Lower lobe of right lung (tissue), 2 donors: Measurements from ENCODE around the gene SLC46A3. TPM values are rescaled to one million over a fixed set of nuclear protein-coding genes. Genes with fewer than 3 reads are reported as not detected.
"Not testable (repeated sequence)": the region's sequence is repeated elsewhere in the genome, so short reads cannot be mapped to it uniquely, and the experiment has no call there.

Experiments
- ATAC-seq, 2 donors: fragments of 200-7000 bp; cut with Tn5 transposase; one replicate each; pipeline ENCODE4 v1.9.1; 2020 to 2022; ENCODE audit warnings: mild to moderate bottlenecking in 2 of 2, moderate library complexity in 2 of 2
- DNase-seq: peaks from one replicate; pipeline ENCODE4 v3.0.0-alpha.2; 2020
- H3K27ac ChIP-seq: fragments of 200-600 bp; one replicate; pipeline ENCODE4 v1.8.0; 2022
- H3K27me3 ChIP-seq: fragments of 200-600 bp; one replicate; pipeline ENCODE4 v1.8.0; 2022; ENCODE audit warnings: low read depth
- H3K36me3 ChIP-seq: fragments of 200-600 bp; one replicate; pipeline ENCODE4 v1.8.0; 2022; ENCODE audit warnings: mild to moderate bottlenecking
- H3K4me1 ChIP-seq: fragments of 200-600 bp; one replicate; pipeline ENCODE4 v1.8.0; 2022
- H3K4me3 ChIP-seq: fragments of 200-600 bp; one replicate; pipeline ENCODE4 v1.8.0; 2022; ENCODE audit warnings: mild to moderate bottlenecking
- H3K9me3 ChIP-seq: fragments of 200-600 bp; one replicate; pipeline ENCODE4 v1.8.0; 2022
- CTCF ChIP-seq: fragments of 200-600 bp; IDR thresholded peaks from one replicate; pipeline ENCODE4 v1.8.0; 2022; ENCODE audit warnings: antibody characterized with exemption, mild to moderate bottlenecking
- intact Hi-C: fragments of 100-400 bp; cut with DNase I; formaldehyde crosslinking; loops from one replicate; pipeline ENCODE4 v1.11.0; 2022
- total RNA-seq: library from RNA; stranded (reverse); fragmentation: NEBNext Ultra II Directional; extraction: Animal tissue kit (Norgen Biotek cat#: 25700); gene quantifications from one replicate; pipeline ENCODE4 v1.2.1, GENCODE V29; 2021
- donor health status: DM: no; HTN: yes; CAD: no; lungs with severe emphysema.

Gene SLC46A3
- total RNA-seq, 1 donor from 2014 or later: 22.7 TPM

- no peak for DNase-seq
- ATAC-seq: no peak
- intact Hi-C loops: no loop called here
- Histone ChIP-seq H3K9me3 (no peaks in the 10 kb centered on the region), H3K27ac (no peak overlapping the region), H3K4me1 (no peaks in the 10 kb centered on the region), H3K36me3 (peaks cover 44% of the 10 kb centered on the region), H3K4me3 (no peak overlapping the region), H3K27me3 (no peaks in the 10 kb centered on the region)
- TF ChIP-seq CTCF: no peak
Measured at GRCh38 chr13:28697441-28697840, 21.3 kb downstream of the SLC46A3 start.

DNA sequence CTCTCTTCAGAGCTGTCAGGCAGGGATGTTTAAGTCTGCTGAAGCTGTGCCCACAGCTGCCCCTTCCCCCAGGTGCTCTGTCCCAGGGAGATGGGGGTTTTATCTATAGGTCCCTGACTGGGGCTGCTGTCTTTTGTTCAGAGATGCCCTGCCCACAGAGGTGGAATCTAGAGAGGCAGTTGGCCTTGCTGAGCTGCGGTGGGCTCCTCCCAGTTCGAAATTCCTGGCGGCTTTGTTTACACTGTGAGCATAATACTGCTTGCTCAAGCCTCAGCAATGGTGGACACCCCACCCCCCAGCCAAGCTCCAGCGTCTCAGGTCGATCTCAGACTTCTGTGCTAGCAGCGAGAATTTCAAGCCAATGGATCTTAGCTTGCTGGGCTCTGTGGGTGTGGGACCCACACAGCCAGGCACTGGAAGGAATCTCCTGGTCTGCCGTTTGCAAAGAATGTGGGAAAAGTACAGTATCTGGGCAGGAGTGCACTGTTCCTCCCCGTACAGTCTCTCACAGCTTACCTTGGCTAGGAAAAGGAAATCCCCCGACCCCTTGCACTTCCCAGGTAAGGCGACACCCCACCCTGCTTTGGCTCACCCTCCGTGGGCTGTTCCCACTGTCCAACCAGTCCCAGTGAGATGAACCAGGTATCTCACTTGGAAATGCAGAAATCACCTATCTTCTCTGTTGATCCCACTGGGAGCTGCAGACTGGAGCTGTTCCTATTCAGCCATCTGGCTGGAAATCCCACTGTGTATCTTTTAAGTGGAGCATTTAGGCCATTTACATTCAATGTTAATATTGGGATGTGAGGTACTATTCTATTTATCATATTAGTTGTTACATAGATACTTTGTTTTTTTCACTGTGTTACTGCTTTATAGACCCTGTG lies 24.9 kb downstream of the SLC46A3 start:
- H3K4me1 ChIP-seq, H3K27me3 ChIP-seq, intact Hi-C loops, H3K36me3 ChIP-seq, H3K27ac ChIP-seq, H3K9me3 ChIP-seq, H3K4me3 ChIP-seq: not testable (repeated sequence)
- ATAC-seq (peak; percentile 49 to 52), DNase-seq (peak; percentile 51)

- no peak for DNase-seq
- intact Hi-C loops: no loop called here
- ATAC-seq: no peak
- TF ChIP-seq CTCF: no peak
- Histone ChIP-seq H3K9me3 (peaks cover 7% of the 10 kb centered on the region), H3K27ac (no peak overlapping the region), H3K4me1 (no peaks in the 10 kb centered on the region), H3K36me3 (no peaks in the 10 kb centered on the region), H3K4me3 (no peak overlapping the region), H3K27me3 (no peaks in the 10 kb centered on the region)
Measured at GRCh38 chr13:28685892-28686291, 32.9 kb downstream of the SLC46A3 start.

- H3K36me3 ChIP-seq: peaks cover 2% of the 10 kb centered on the region
- no peaks in the 10 kb centered on the region for H3K4me1 ChIP-seq
- ATAC-seq: peak in 1 of 2 donors; percentile 21
- H3K27me3 ChIP-seq: no peaks in the 10 kb centered on the region
- TF ChIP-seq CTCF: no peak
- intact Hi-C loops: no loop called here
- H3K27ac ChIP-seq: no peak overlapping the region
- no peak overlapping the region for H3K4me3 ChIP-seq
- peaks cover 7% of the 10 kb centered on the region for H3K9me3 ChIP-seq
- DNase-seq: no peak
Measured at GRCh38 chr13:28685114-28685513, 33.7 kb downstream of the SLC46A3 start.

DNA sequence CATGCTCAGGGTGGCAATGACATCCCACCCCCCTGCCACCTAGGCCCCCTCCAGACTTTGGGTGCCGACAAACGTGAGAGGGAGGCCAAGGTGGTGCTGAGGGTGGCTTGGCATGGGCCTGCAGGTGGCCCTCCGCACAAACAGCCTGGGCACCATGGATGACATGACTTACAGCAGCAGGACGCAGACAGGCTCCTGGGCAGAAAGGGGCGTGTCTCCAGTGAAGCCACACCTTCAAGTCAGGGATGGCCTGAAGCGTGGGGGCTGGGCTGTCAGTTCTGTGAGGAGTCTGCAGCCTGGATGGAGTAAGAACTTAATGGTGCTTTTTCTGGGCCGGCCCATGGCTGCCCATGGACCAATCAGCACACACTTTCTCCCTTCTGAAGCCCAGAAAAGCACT lies 34.5 kb downstream of the SLC46A3 start:
- intact Hi-C loops: no loop called here
- no peak for TF ChIP-seq CTCF
- ATAC-seq: no peak
- no peaks in the 10 kb centered on the region for H3K27me3 ChIP-seq
- H3K36me3 ChIP-seq: peaks cover 11% of the 10 kb centered on the region
- H3K27ac ChIP-seq: no peak overlapping the region
- H3K9me3 ChIP-seq: peaks cover 7% of the 10 kb centered on the region
- DNase-seq: no peak
- H3K4me1 ChIP-seq: no peaks in the 10 kb centered on the region
- no peak overlapping the region for H3K4me3 ChIP-seq

DNA sequence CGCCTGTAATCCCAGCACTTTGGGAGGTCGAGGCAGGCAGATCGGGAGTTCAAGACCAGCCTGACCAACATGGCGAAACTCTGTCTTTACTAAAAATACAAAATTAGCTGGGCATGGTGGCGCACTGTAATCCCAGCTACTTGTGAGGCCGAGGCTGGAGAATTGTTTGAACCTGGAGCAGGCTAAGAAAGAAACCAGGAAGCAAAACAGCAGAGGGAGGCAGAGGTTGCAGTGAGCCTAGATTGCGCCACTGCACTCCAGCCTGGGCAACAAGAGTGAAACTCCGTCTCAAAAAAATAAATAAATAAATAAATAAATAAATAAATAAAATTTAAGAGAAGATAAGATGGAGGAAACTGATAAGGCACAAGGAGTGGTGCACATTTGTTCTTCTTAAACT lies 35.6 kb downstream of the SLC46A3 start:
- H3K27me3 ChIP-seq, H3K27ac ChIP-seq, intact Hi-C loops, DNase-seq, H3K9me3 ChIP-seq, H3K4me3 ChIP-seq, H3K4me1 ChIP-seq, ATAC-seq: not testable (repeated sequence)
- peaks cover 21% of the 10 kb centered on the region for H3K36me3 ChIP-seq
